ENCODE measurements around the gene MKRN3.
"Not testable (repeated sequence)": the region's sequence is repeated elsewhere in the genome, so short reads cannot be mapped to it uniquely, and the experiment has no call there.

The MKRN3 gene

DNA sequence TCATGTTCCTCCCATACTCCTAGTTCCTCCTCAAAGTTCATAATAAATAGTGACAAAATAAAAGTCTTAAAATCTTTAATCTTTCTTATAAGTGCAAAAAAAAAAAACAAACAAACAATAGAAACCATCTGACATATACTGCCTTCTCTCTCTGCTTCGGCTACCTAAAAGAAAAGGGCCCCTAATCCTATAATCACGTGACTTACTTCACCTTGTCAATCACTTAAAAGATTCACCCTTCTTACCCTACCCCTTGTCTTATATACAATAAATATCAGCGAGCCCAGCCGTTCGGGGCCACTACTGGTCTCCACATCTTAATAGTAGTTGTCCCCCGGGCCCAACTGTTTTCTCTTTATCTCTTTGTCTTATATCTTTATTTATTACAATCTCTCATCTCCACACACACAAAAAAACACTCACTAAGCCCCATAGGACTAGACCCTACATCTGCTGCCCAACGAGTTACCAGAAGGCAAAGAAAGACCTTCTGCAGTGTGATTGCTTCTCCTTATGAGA is 28.8 kb downstream of the MKRN3 start:
- no peak for DNase-seq

DNA sequence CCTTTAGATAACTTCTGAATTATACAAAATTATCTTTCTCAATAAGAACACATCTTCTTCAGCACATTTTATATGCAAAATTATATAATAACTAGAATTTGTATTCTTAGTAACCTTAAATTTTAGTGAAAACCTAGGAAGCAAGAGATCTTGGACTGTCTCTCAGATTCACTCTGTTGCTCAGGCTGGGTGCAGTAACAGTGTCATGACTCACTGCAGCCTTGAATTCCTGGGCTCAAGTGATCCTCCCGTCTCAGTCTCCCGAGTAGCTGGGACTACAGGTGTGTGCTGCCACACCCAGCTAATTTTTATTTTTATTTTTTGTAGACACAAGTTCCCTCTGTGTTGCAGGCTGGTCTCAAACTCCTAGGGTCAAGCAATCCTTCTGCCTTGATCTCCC is 29.9 kb downstream of the MKRN3 start:
- DNase-seq, result no peak

DNA sequence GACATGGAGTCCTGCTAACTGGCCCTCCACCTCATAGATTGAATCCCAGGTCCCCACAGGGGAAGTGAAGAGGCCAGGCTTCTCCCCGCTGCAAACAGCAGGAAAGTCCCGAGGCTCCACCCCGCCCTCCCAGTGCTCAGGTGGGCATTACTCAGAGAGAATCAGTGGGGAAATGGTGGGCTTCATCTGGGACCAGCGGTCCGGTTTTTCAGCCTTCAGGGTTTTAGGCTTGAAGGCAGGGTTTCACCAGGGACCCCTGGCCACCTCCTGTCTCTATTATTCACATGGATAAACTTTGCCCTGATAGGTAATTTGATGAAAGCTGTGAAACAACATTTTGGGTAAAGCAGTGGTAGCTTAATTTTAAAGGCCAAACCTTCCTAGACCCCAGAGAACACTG is 31.3 kb downstream of the MKRN3 start:
- DNase-seq, result no peak

DNA sequence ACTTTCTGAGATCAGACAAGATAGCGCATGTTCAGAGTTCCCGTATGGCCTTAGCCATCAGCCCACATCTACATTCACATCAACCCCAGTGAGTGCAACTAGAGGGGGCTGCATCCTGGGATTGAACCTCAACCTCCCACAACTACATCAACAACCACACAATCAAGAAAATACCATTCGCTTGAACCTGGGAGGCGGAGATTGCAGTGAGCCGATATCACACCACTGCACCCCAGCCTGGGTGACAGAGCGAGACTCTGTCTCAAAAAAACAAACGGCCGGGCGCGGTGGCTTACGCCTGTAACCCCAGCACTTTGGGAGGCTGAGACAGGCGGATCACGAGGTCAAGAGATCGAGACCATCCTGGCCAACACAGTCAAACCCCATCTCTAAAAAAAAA is 31.8 kb downstream of the MKRN3 start:
- DNase-seq, result not testable (repeated sequence)

DNA sequence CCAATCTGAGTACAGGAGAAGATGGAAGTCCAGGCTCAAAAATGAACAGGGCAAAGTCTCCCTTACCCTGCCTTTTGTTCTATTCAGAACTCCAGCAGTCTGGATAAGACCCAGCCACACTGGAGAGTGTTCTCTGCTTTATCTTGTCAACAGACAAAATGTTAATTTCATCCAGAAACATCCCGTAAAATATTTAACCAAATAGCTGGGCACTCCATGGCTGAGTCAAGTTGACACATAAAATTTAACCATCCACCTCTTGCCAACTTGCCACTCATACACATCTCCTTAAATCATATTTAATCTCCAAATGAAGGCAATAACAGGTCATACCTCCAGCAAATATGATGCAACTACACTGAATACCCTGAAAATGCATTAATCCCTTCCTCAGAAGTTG is 33.6 kb downstream of the MKRN3 start:
- no peak for DNase-seq

DNA sequence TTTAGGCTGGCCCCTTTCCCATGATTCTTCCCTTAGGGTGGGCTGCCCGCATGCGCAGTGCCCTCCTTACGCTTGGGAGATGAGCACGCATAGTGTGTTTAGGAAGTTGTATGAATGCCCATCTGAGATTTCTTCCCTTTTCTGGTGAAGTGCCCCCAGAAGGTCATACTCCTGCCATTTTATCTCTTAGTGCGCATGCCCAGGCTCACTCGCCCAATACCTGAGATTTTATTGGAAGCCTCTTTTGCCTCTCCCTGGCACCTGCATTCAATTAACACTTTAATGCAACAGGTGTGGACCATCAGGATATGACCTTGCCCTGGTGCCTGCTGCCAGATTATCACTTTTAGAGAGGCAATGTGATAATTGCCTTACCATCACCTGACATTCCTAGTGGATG is 36.6 kb downstream of the MKRN3 start:
- DNase-seq, result no peak

DNA sequence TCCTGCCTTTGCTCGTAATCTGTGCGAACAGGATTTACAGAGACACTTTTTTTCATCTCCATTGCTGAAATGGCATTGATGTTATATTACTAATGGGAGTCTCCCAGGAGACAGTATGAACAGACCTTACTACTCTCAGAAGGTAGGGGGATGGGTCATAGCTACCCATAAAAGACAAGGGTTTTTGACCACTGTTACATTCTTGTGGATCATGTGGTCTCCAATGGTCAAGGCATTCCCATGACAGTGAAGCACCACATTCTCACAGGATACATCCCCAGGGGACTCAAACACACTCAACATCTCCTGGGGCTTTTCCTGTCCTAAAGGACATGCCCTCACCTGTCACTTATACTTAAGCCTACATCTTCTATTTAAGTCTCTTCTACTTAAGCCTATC is 40.8 kb downstream of the MKRN3 start:
- no peak for DNase-seq

DNA sequence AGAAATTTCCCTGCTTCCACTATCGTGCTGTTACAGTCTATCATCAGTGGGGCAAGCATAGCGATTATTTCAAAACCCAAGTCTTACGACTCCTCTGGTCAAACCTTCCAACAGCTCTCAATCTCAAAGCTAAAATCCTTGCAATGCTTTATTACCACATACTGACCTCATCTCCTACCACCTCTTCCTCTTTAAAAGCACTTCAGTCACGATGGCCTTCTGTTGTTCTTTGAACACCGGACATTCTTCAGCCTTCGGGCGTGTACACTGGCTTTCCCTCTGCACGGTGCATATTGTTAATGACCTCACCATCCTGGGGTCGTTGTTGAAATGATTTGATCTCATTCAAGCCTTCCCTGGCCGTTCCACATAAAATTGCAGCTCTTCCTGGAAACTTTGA is 51.1 kb downstream of the MKRN3 start:
- no peak for DNase-seq

All from NCI-H146 (cell line).